GM21360 (cell line): ENCODE results near the gene NRXN3.
"Not testable (repeated sequence)": the region's sequence is repeated elsewhere in the genome, so short reads cannot be mapped to it uniquely, and the experiment has no call there.

Experiments
- ATAC-seq: cut with Tn5 transposase; IDR thresholded peaks from one replicate; pipeline ENCODE4 v1.9.1; 2021; ENCODE audit warnings: mild to moderate bottlenecking, moderate library complexity; ENCODE audit not compliant: unreplicated experiment

Gene NRXN3

GRCh38 chr14:78398216-78398615 lies 228.0 kb downstream of the NRXN3 start:
- ATAC-seq = no peak

GRCh38 chr14:78399316-78399889 lies 229.2 kb downstream of the NRXN3 start:
- ATAC-seq = no peak

- no peak for ATAC-seq
Observed at GRCh38 chr14:78401866-78402265, 231.7 kb downstream of the NRXN3 start.

- peak; percentile 88 for ATAC-seq
Observed at GRCh38 chr14:78403278-78403815, 233.2 kb downstream of the NRXN3 start.

GRCh38 chr14:78405079-78405856 lies 235.1 kb downstream of the NRXN3 start:
- no peak for ATAC-seq

GRCh38 chr14:78412475-78412874 lies 242.3 kb downstream of the NRXN3 start:
- ATAC-seq = no peak

GRCh38 chr14:78414172-78414571 lies 244.0 kb downstream of the NRXN3 start:
- ATAC-seq = no peak

GRCh38 chr14:78417532-78417931 lies 247.4 kb downstream of the NRXN3 start:
- peak; percentile 67 for ATAC-seq

GRCh38 chr14:78424311-78424710 lies 254.1 kb downstream of the NRXN3 start:
- no peak for ATAC-seq

GRCh38 chr14:78425330-78425729 lies 255.2 kb downstream of the NRXN3 start:
- ATAC-seq = no peak

GRCh38 chr14:78425782-78426181 lies 255.6 kb downstream of the NRXN3 start:
- no peak for ATAC-seq

GRCh38 chr14:78432046-78432445 lies 261.9 kb downstream of the NRXN3 start:
- ATAC-seq = no peak

- not testable (repeated sequence) for ATAC-seq
Observed at GRCh38 chr14:78437448-78437847, 267.3 kb downstream of the NRXN3 start.

GRCh38 chr14:78440356-78440894 lies 270.3 kb downstream of the NRXN3 start:
- no peak for ATAC-seq

GRCh38 chr14:78443834-78444233 lies 273.7 kb downstream of the NRXN3 start:
- ATAC-seq = no peak

- no peak for ATAC-seq
Observed at GRCh38 chr14:78445275-78445674, 275.1 kb downstream of the NRXN3 start.

- ATAC-seq = no peak
Observed at GRCh38 chr14:78446807-78447206, 276.6 kb downstream of the NRXN3 start.

GRCh38 chr14:78448164-78449094 lies 278.3 kb downstream of the NRXN3 start:
- ATAC-seq = peak; percentile 69

GRCh38 chr14:78450669-78451318 lies 280.6 kb downstream of the NRXN3 start:
- ATAC-seq = no peak

GRCh38 chr14:78451319-78451695 lies 281.1 kb downstream of the NRXN3 start:
- ATAC-seq = no peak
